ENCODE results near the gene CTNNA3. TPM values are rescaled to one million over a fixed set of nuclear protein-coding genes. Genes with fewer than 3 reads are reported as not detected.

The CTNNA3 gene
- total and polyA plus RNA-seq, 2 of the 4 experiments (the other 2 are of a cell fraction): 0.19 to 0.90 TPM

GRCh38 chr10:66803174-66803573 lies 892.8 kb downstream of the CTNNA3 start:
- Histone ChIP-seq H3K27me3 (ENCODE audit: control insufficient read depth, insufficient read depth, low read length) (no peaks in the 10 kb centered on the region), H3K56ac (ENCODE audit: extremely low read depth, insufficient read depth, low read length) (no peak overlapping the region), H3K79me1 (ENCODE audit: low read depth in 1 of 2, low read length in 2 of 2) (no peaks in the 10 kb centered on the region), H3K4me1 (ENCODE audit: control insufficient read depth, insufficient read depth, low read length) (no peaks in the 10 kb centered on the region), H2BK5ac (ENCODE audit: low read depth, low read length, poor library complexity, severe bottlenecking) (no peak overlapping the region), H3K9ac (ENCODE audit: low read depth, low read length) (no peak overlapping the region), H2AK5ac (ENCODE audit: low read depth, low read length) (no peak overlapping the region), H3K36me3 (ENCODE audit: control insufficient read depth, insufficient read depth, low read length) (no peaks in the 10 kb centered on the region), H2BK15ac (ENCODE audit: low read depth, low read length) (no peak overlapping the region), H3K14ac (replicated peaks; ENCODE audit: low read depth, low read length) (no peak overlapping the region), H2BK20ac (ENCODE audit: low read depth, low read length) (no peak overlapping the region), H4K91ac (ENCODE audit: insufficient read depth, low read depth, low read length) (no peak overlapping the region), H3K4me2 (ENCODE audit: low read depth, low read length) (no peak overlapping the region), H3K27ac (ENCODE audit: insufficient read depth, low read length) (no peak overlapping the region), H3K9me1 (ENCODE audit: insufficient read depth, low read length) (no peaks in the 10 kb centered on the region), H3K23ac (ENCODE audit: low read depth, low read length) (no peak overlapping the region), H2BK120ac (ENCODE audit: low read depth, low read length) (no peak overlapping the region), H4K20me1 (ENCODE audit: insufficient read depth, low read length) (no peaks in the 10 kb centered on the region), H3K4me3 (ENCODE audit: insufficient read depth, low read depth, low read length) (no peak overlapping the region), H3K9me3 (ENCODE audit: control insufficient read depth, insufficient read depth, low read length) (no peaks in the 10 kb centered on the region), H3K4ac (ENCODE audit: low read depth, low read length) (no peak overlapping the region), H2AK9ac (replicated peaks; ENCODE audit: low read depth, low read length, poor library complexity) (no peak overlapping the region), H2AFZ (replicated peaks; ENCODE audit: low read length, poor library complexity) (no peak overlapping the region), H4K5ac (ENCODE audit: low read depth, low read length) (no peak overlapping the region), H4K8ac (ENCODE audit: low read depth in 2 of 2, low read length in 2 of 2) (no peak overlapping the region), H3K18ac (ENCODE audit: low read depth, low read length) (no peak overlapping the region)
- 100% methylated on average over 2 of the region's 3 CpGs; no CpG with 5 or more reads in 1 of the 2 experiments for WGBS, 2 experiments (ENCODE audit: extremely low coverage in 2 of 2, insufficient read length in 1 of 2)
- in situ Hi-C loops (cut with MboI; ENCODE audit: low sequenced_read_pairs): no loop called here
- CTCF ChIA-PET: no interaction called here
- DNase-seq (no peak), ATAC-seq (ENCODE audit: low read depth) (no peak)
- BruUV-seq (replicated peaks): no TSS peak
- dilution Hi-C loops (cut with HindIII; ENCODE audit: low sequenced_read_pairs, unreplicated experiment): no loop called here
- POLR2A ChIA-PET (ENCODE audit: unreplicated experiment): no interaction called here
- intact Hi-C loops (cut with micrococcal nuclease): no loop called here
- TF ChIP-seq MXI1 (IDR thresholded peaks at IDR 0.05; ENCODE audit: borderline replicate concordance, low read depth, low read length) (no peak), CHD1 (IDR thresholded peaks at IDR 0.05; ENCODE audit: low read depth, low read length) (no peak), NFE2L2 (IDR thresholded peaks at IDR 0.05; ENCODE audit: low read depth, low read length) (no peak), BHLHE40 (IDR thresholded peaks at IDR 0.05; ENCODE audit: low read depth, low read length) (no peak), RAD21 (IDR thresholded peaks at IDR 0.05; ENCODE audit: low read length) (no peak), FOS (IDR thresholded peaks at IDR 0.05; ENCODE audit: low read depth, low read length) (no peak), CTCF (conservative IDR thresholded peaks at IDR 0.05; ENCODE audit: low read depth, low read length) (no peak), RFX5 (IDR thresholded peaks at IDR 0.05; ENCODE audit: low read depth, low read length) (no peak), CEBPB (IDR thresholded peaks at IDR 0.05; ENCODE audit: low read depth, low read length) (no peak), MAFK (IDR thresholded peaks at IDR 0.05; ENCODE audit: low read depth, low read length) (no peak), USF2 (IDR thresholded peaks at IDR 0.05; ENCODE audit: low read depth, low read length) (no peak), POLR2A (IDR thresholded peaks at IDR 0.05; ENCODE audit: low read depth, low read length) (no peak), RCOR1 (IDR thresholded peaks at IDR 0.05; ENCODE audit: insufficient replicate concordance, low read length) (no peak), MAZ (IDR thresholded peaks at IDR 0.05; ENCODE audit: borderline replicate concordance, low read depth, low read length) (no peak), ELK1 (IDR thresholded peaks at IDR 0.05; ENCODE audit: borderline replicate concordance, low read depth, low read length) (no peak), SMC3 (IDR thresholded peaks at IDR 0.05; ENCODE audit: low read depth, low read length) (no peak)
